Muscle of back (tissue), 11 donors: ENCODE measurements around the gene GALNS. TPM values are rescaled to one million over a fixed set of nuclear protein-coding genes. Genes with fewer than 3 reads are reported as not detected.

ENCODE experiments used
- DNase-seq, 3 donors: peaks; one replicate each; pipeline versions ENCODE4 v3.0.0 to v3.0.0-alpha.2; 2013
- polyA plus RNA-seq, 10 donors: library from polyadenylated mRNA; unstranded; fragments of 120-200 nt; gene quantifications; one replicate each; pipeline ENCODE4 v1.2.1, GENCODE V29; 2013; ENCODE audit not compliant: insufficient read length in 10 of 10

GALNS gene
- polyA plus RNA-seq, 10 donors: 13.1 to 23.5 (median 17.2) TPM

GRCh38 chr16:88859381-88860091, 2.8 kb upstream of the GALNS start:
- no peak for DNase-seq

DNA sequence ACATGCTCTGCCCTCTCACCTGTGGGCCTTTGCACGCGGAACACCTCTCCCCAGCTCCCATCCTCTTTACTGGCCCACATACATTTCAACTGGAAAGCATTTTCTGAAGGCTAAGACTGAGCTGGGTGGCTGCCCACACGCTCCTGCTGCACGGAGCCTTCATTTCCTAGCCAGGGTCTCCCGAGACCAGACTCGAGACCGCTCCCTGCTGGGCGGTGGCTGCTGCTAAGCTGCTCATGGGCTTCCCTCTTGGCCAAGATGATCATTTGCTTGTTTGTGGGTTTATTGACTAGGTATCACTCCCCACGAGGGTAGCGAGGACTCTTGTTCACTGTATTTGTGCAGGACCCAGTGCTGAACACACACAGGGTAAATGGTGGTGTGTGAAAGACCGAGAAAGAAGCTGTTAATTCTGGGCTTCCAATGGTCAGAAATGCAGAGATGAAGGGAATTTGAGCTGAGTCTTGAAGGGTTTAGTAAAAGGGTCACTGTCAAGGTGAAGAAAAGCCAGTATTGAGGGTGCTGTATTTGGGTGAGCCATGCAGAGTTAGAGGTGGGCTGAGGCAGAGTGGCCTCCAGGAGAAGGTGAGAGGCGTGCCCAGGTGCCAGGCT, 1.1 kb upstream of the GALNS start:
- DNase-seq: peak; percentile 46 to 78 (median 63)

DNA sequence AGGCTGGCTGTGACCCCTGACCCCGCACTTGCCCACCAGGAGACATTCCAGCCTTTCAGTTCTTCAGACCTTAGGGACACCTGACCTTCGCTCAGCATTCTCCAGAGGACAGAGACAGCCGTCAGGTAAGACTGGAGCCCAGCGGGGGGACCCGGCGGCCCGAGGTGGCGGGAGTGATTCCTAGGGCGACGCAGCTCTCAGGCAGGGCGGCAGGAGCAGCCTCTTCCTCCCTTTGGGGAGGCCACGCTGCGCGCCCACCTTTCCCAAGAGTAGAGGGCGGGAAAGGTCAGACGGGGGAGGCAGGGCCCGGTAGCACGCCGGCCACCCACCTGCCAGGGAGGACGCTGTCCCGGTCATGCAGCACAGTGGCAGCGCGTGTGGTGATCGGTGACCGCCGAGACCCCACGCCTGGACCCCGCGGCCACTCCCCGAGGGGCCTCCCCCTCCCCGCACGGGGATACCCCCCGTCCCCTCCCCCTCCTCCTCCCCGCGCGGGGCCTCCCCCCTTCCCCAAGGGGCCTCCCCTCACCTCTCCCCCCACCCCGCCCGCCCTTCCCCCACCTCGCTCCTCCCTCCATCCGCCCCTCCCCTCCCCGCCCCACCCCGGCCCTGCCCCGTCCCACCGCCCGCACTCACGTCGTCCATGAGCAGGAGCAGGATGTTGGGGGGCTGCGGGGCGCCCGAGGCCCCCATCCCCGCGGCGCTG, 472 bp downstream of the GALNS start:
- no peak for DNase-seq

DNA sequence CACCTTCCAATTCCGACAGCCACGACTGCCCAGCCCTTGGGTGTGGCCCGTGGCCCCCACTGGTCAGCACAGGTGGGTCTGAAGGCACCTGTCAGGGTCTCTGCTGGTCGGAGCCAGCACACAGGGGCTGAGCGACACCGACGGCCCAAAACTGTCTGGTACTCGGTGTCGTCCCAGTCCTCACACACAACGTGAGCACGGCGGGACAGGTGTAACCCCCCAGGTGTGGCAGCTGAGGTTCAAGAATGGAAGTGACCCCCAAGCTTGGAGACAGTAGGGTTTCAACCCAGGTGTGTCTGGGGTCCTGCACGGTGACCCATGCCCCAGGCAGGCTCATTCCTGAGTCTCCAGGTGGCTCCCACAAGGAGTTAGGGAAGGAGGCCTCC, 1.0 kb downstream of the GALNS start:
- DNase-seq: no peak

DNA sequence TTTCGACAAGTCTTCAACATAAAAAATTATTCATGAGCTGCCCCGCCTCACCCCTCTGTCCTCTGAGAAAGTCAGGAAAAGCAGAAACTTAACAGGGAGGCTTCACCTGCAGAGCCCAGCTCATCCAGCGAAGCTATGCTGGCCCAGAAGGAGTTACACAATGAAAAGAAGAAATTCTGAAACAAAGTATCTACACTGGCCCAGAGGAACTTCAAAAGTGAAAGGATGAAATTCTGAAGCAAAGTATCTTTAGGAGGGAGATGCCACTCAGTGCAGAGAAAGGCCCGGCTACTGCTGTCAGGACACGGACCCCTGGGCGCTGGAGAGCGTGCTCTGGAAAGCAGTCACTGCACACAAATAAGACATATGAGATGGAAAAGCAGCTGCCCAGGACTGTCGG, 1.6 kb downstream of the GALNS start:
- DNase-seq: no peak

- no peak for DNase-seq
Measured at GRCh38 chr16:88854306-88855111, 2.2 kb downstream of the GALNS start.

- DNase-seq: no peak
Measured at GRCh38 chr16:88853325-88853941, 3.3 kb downstream of the GALNS start.

GRCh38 chr16:88851616-88852015, 5.1 kb downstream of the GALNS start:
- no peak for DNase-seq

- DNase-seq: no peak
Measured at GRCh38 chr16:88850531-88851199, 6.1 kb downstream of the GALNS start.

GRCh38 chr16:88848557-88848956, 8.2 kb downstream of the GALNS start:
- no peak for DNase-seq

- no peak for DNase-seq
Measured at GRCh38 chr16:88847654-88848053, 9.1 kb downstream of the GALNS start.

DNA sequence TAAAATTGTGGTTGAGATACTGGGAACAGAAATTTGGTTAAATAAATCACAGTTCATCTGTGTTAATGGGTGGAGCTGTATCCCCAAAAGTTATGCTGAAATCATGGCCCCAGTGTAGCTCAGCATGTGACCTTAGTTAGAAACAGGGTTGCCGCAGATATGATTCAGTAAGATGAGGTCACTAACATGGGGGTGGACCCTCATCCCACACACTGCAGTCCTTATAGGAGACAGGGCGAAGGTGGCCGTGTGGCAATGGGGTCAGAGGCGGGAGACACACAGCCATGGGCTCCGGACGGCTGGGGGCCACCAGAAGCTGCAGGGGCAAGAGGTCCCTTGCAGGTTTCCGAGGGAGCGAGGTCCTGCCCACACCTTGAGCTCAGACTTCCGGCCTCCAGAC, 10.7 kb downstream of the GALNS start:
- DNase-seq: no peak

GRCh38 chr16:88844419-88845036, 12.2 kb downstream of the GALNS start:
- no peak for DNase-seq

DNA sequence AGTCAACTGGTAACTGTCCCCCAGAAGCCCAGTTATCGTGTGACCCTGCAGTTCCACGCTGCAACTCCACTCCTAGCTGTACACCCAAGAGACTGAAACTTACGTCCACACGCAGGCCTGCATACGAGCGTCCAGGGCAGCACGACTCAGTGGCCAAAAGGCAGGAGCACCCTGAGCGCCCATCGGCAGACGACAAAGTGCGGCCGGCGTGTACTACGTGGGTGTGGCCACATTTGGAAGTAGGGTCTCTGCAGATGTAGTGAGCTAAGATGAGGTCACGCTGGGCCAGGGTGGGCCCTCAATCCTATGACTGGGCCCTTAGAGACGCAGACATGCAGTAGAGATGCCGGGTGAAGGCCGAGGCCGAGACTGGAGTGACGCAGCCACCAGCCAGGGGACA, 13.5 kb downstream of the GALNS start:
- DNase-seq: no peak

DNA sequence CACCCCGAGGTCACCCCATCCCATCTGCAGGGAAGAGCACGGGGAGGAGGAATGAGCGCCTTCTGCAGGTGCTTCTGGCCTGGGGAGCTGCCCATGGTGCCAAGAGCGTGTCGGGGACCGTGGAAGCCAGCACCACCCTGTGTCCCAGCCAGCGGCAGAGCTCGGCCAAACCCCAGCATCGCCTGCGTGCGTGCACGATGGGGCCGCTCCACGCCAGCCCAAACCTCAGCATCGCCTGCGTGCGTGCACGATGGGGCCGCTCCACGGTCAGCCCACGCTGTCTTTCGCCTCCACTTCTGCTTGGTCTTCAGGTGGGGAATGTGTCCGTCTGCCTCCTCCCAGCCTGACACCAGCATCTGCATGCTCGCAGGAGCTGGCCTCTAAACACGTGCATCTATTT, 13.9 kb downstream of the GALNS start:
- no peak for DNase-seq

GRCh38 chr16:88842308-88842756, 14.4 kb downstream of the GALNS start:
- DNase-seq: no peak

DNA sequence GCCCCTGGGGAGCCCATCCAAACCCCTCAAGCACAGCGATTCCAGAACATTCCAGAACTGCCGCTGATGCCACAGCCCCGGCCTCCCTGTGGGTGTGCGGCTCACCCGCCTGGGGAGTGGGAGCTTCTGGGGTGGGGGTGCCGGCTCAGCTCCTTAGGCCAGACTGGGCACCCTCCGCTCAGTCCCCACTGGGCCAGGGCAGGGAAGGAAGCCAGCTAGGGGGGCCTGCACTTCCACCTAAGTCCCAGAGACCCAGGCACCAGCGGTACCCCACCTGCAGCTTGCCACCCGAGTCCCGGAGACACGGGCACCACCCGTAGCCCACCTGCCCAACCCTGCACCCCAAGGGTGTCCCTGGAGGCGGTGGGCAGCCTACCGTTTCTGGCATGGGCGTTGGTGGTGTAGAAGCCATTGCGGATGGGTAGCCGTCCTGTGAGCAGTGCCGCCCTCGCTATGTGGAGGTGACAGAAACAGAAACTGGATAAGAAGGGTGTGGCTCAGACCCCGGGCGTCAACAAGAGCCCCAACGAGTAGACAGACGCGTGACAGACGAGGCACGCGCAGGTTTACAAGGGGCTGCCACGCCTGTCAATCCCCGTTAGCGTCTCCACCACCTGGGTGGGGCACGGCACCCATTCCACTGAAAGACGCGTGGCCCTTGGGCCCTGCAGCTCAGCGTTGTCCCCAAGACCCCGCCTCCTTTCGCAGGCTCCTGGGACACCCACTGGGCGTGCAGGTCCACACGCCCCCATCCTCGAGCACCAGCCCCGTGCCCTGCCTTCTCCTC, 15.0 kb downstream of the GALNS start:
- no peak for DNase-seq

DNA sequence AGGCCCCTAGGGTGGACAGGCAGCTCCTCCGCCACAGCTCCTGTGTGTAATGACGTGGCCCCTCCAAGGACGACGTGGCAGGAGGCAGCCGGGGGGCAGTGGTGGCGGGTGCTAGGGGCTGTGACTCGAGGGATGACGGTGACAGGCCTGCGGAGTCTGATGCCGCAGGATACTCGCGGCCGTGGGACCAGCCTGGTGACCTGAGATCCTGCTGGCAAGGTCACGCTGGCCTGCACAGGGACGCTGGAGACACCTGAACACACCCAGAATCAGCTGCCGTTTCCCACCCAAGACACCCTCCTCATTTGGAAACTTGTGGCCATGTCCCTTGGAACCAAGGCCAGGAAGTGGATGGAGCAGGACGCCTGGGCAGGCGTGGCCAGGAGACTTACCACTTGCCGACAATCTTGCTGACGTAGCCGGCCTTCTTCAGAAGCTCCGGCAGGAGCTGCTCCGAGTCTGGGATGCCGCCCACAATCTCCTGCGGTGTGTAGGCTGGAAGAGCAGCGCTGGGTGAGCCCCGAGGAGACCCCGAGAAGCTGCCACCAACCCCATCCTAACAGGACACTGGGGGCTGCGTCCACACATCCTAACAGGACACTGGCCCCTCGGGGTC, 16.0 kb downstream of the GALNS start:
- no peak for DNase-seq
